ENCODE data around the gene SLC43A1.

Gene SLC43A1

GRCh38 chr11:57504511-57504910, 11.0 kb downstream of the SLC43A1 start:
- H3K4me3 ChIP-seq (ENCODE audit: low read depth, low read length) = no peak overlapping the region
- TF ChIP-seq MYC (IDR thresholded peaks at IDR 0.05; ENCODE audit: low read depth, low read length) = no peak
- TF ChIP-seq CTCF (IDR thresholded peaks at IDR 0.05; ENCODE audit: low read depth, low read length) = no peak
- TF ChIP-seq MAX (IDR thresholded peaks at IDR 0.05; ENCODE audit: low read depth, low read length) = no peak
- TF ChIP-seq POLR2A (IDR thresholded peaks at IDR 0.05; ENCODE audit: extremely low read depth, insufficient read length) = no peak
- no peak for DNase-seq (ENCODE audit: low read depth)

GRCh38 chr11:57502870-57503269, 12.6 kb downstream of the SLC43A1 start:
- no peak for DNase-seq (ENCODE audit: low read depth)
- H3K4me3 ChIP-seq (ENCODE audit: low read depth, low read length) = no peak overlapping the region
- TF ChIP-seq MAX (IDR thresholded peaks at IDR 0.05; ENCODE audit: low read depth, low read length) (no peak), CTCF (IDR thresholded peaks at IDR 0.05; ENCODE audit: low read depth, low read length) (no peak), MYC (IDR thresholded peaks at IDR 0.05; ENCODE audit: low read depth, low read length) (no peak), POLR2A (IDR thresholded peaks at IDR 0.05; ENCODE audit: extremely low read depth, insufficient read length) (no peak)

GRCh38 chr11:57502376-57502775, 13.1 kb downstream of the SLC43A1 start:
- TF ChIP-seq POLR2A (IDR thresholded peaks at IDR 0.05; ENCODE audit: extremely low read depth, insufficient read length) (no peak), CTCF (IDR thresholded peaks at IDR 0.05; ENCODE audit: low read depth, low read length) (no peak), MAX (IDR thresholded peaks at IDR 0.05; ENCODE audit: low read depth, low read length) (no peak), MYC (IDR thresholded peaks at IDR 0.05; ENCODE audit: low read depth, low read length) (no peak)
- H3K4me3 ChIP-seq (ENCODE audit: low read depth, low read length) = no peak overlapping the region
- no peak for DNase-seq (ENCODE audit: low read depth)

- TF ChIP-seq MAX (IDR thresholded peaks at IDR 0.05; ENCODE audit: low read depth, low read length) (no peak), MYC (IDR thresholded peaks at IDR 0.05; ENCODE audit: low read depth, low read length) (no peak), CTCF (IDR thresholded peaks at IDR 0.05; ENCODE audit: low read depth, low read length) (no peak), POLR2A (IDR thresholded peaks at IDR 0.05; ENCODE audit: extremely low read depth, insufficient read length) (no peak)
- H3K4me3 ChIP-seq (ENCODE audit: low read depth, low read length) = no peak overlapping the region
- DNase-seq (ENCODE audit: low read depth) = no peak
Observed at GRCh38 chr11:57501953-57502352, 13.5 kb downstream of the SLC43A1 start.

- H3K4me3 ChIP-seq (ENCODE audit: low read depth, low read length) = no peak overlapping the region
- TF ChIP-seq CTCF (IDR thresholded peaks at IDR 0.05; ENCODE audit: low read depth, low read length) (no peak), MYC (IDR thresholded peaks at IDR 0.05; ENCODE audit: low read depth, low read length) (no peak), POLR2A (IDR thresholded peaks at IDR 0.05; ENCODE audit: extremely low read depth, insufficient read length) (no peak), MAX (IDR thresholded peaks at IDR 0.05; ENCODE audit: low read depth, low read length) (no peak)
- DNase-seq (ENCODE audit: low read depth) = no peak
Observed at GRCh38 chr11:57500926-57501325, 14.6 kb downstream of the SLC43A1 start.

GRCh38 chr11:57500515-57500914, 15.0 kb downstream of the SLC43A1 start:
- no peak for TF ChIP-seq POLR2A (IDR thresholded peaks at IDR 0.05; ENCODE audit: extremely low read depth, insufficient read length)
- TF ChIP-seq MYC (IDR thresholded peaks at IDR 0.05; ENCODE audit: low read depth, low read length) = no peak
- no peak for TF ChIP-seq MAX (IDR thresholded peaks at IDR 0.05; ENCODE audit: low read depth, low read length)
- TF ChIP-seq CTCF (IDR thresholded peaks at IDR 0.05; ENCODE audit: low read depth, low read length) = no peak
- DNase-seq (ENCODE audit: low read depth) = no peak
- H3K4me3 ChIP-seq (ENCODE audit: low read depth, low read length) = no peak overlapping the region

All from NB4 (cell line).